Mesendoderm (in vitro differentiated cells): ENCODE data around the gene AQP1.

Experiments used
- DNase-seq: peaks from one replicate; pipeline ENCODE4 v3.0.0; 2013
- H2AK5ac ChIP-seq: 2 replicates; pipeline ENCODE4 v1.6.1; 2013; ENCODE audit warnings: low read length, inconsistent platforms
- H2BK120ac ChIP-seq: 2 replicates; pipeline ENCODE4 v1.6.1; 2013; ENCODE audit warnings: low read depth, mild to moderate bottlenecking, low read length, moderate library complexity, mixed read lengths
- H2BK15ac ChIP-seq: replicated peaks from 2 replicates; pipeline ENCODE4 v1.6.1; 2013; ENCODE audit warnings: low read depth, mild to moderate bottlenecking, moderate library complexity
- H2BK5ac ChIP-seq: 2 replicates; pipeline ENCODE4 v1.6.1; 2013; ENCODE audit warnings: low read length, inconsistent platforms
- H3K18ac ChIP-seq: 2 replicates; pipeline ENCODE4 v1.6.1; 2013; ENCODE audit warnings: mild to moderate bottlenecking, low read length, mixed read lengths
- H3K23ac ChIP-seq: one replicate; pipeline ENCODE4 v1.6.1; 2013; ENCODE audit warnings: low read length
- H3K27ac ChIP-seq: 2 replicates; pipeline ENCODE4 v1.5.1; 2013; ENCODE audit warnings: low read depth, mild to moderate bottlenecking, inconsistent platforms, low read length, moderate library complexity
- H3K27me3 ChIP-seq: 2 replicates; pipeline ENCODE4 v1.6.1; 2013; ENCODE audit warnings: low read length, control low read depth, mild to moderate bottlenecking, inconsistent platforms; ENCODE audit not compliant: insufficient read depth, poor library complexity
- H3K36me3 ChIP-seq: 2 replicates; pipeline ENCODE4 v1.6.1; 2013; ENCODE audit warnings: low read length, inconsistent platforms; ENCODE audit not compliant: control insufficient read depth, insufficient read depth
- H3K4ac ChIP-seq: one replicate; pipeline ENCODE4 v1.6.1; 2013; ENCODE audit warnings: low read depth, mild to moderate bottlenecking, low read length, moderate library complexity
- H3K4me1 ChIP-seq: 2 replicates; pipeline ENCODE4 v1.6.1; 2013; ENCODE audit warnings: low read depth, low read length, inconsistent platforms; ENCODE audit not compliant: control insufficient read depth
- H3K4me2 ChIP-seq: 2 replicates; pipeline ENCODE4 v1.6.1; 2013; ENCODE audit warnings: low read length
- H3K4me3 ChIP-seq: 2 replicates; pipeline ENCODE4 v1.5.1; 2013; ENCODE audit warnings: mild to moderate bottlenecking, low read length
- H3K56ac ChIP-seq: one replicate; pipeline ENCODE4 v1.6.1; 2013; ENCODE audit warnings: low read length
- H3K79me1 ChIP-seq: 2 replicates; pipeline ENCODE4 v1.6.1; 2013; ENCODE audit warnings: low read length, inconsistent platforms
- H3K79me2 ChIP-seq: 2 replicates; pipeline ENCODE4 v1.6.1; 2013; ENCODE audit warnings: mild to moderate bottlenecking, low read length; ENCODE audit not compliant: control insufficient read depth, insufficient read depth
- H3K9ac ChIP-seq: 2 replicates; pipeline ENCODE4 v1.6.1; 2013; ENCODE audit warnings: low read length, inconsistent platforms
- H4K5ac ChIP-seq: one replicate; pipeline ENCODE4 v1.6.1; 2013; ENCODE audit warnings: low read length
- H4K8ac ChIP-seq: one replicate; pipeline ENCODE4 v1.6.1; 2013; ENCODE audit warnings: low read depth, mild to moderate bottlenecking, control low read depth, low read length, moderate library complexity
- WGBS: extraction: QIAGEN DNeasy Blood & Tissue Kit; methylation state at CpG from one replicate; pipeline ENCODE4 v1.1.7; 2013; ENCODE audit warnings: low lambda C conversion rate, missing lambda C conversion rate; ENCODE audit not compliant: insufficient coverage; ENCODE audit errors: extremely low coverage; 5-methylcytosine and 5-hydroxymethylcytosine counted together

Gene AQP1

DNA sequence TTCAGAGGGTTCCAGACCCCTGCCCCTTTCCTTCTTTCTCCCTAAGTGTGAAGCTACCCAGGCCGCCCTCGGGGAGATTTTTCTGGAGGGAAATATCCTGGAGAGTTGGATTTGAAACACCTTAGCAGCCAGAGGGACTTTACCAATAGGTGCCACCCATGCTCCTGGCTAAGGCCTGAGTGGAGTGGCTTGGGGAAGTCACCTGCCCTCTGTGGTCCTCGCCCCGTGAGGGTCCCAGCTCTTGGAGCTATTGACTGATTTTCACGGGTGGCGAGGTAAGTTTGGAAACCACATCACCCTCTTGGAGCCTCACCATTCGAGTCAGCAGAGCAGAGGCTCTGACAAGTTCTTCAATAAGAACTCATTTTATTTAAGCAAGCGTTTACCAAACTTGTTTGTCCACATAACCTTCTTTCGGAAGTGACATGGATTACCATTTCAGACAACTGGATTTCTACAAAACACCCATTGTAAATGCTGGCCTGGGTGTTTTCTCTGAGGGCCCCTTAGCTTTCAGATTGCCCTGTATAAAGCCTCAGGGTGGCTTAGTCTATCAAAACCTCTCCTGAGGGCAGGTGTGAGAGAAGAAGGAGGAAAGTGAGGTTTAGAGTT is 20.4 kb downstream of the AQP1 start:
- H3K4me3 ChIP-seq = no peak overlapping the region
- H3K36me3 ChIP-seq = no peaks in the 10 kb centered on the region
- no peak overlapping the region for H3K23ac ChIP-seq
- no peak overlapping the region for H2BK15ac ChIP-seq
- H2AK5ac ChIP-seq = no peak overlapping the region
- DNase-seq = no peak
- no peaks in the 10 kb centered on the region for H3K79me1 ChIP-seq
- no peak overlapping the region for H4K5ac ChIP-seq
- no peak overlapping the region for H2BK5ac ChIP-seq
- H3K4ac ChIP-seq = no peak overlapping the region
- H4K8ac ChIP-seq = no peak overlapping the region
- no peak overlapping the region for H3K27ac ChIP-seq
- H3K4me1 ChIP-seq = no peaks in the 10 kb centered on the region
- no peak overlapping the region for H3K9ac ChIP-seq
- H3K27me3 ChIP-seq = no peaks in the 10 kb centered on the region
- no CpG with 5 or more reads among the region's 9 CpGs for WGBS
- no peak overlapping the region for H3K18ac ChIP-seq
- H3K4me2 ChIP-seq = no peak overlapping the region
- no peak overlapping the region for H2BK120ac ChIP-seq
- no peaks in the 10 kb centered on the region for H3K79me2 ChIP-seq
- no peak overlapping the region for H3K56ac ChIP-seq

DNA sequence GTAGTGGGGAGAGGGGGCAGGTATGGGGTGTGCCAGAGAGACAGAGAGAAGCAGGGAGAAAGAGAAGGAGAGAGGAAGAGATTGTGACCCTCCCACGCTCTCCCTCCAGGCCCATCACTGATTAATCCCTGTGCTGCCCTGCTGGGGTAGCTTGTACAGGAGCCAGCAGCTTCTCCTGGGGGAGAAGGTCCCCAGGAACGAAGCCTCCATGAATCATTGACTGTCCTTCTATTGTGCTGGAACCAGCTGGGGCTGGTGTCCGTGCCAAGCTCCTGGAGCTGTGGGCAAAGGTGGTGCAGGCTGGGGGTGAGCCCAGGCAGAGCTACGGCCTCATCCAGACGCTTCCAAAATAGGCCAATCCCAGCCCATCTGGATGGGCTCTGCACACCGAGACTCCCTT is 20.9 kb downstream of the AQP1 start:
- Histone ChIP-seq H3K36me3 (no peaks in the 10 kb centered on the region), H3K79me2 (no peaks in the 10 kb centered on the region), H3K4me1 (no peaks in the 10 kb centered on the region), H3K9ac (no peak overlapping the region), H3K4me3 (no peak overlapping the region), H3K23ac (no peak overlapping the region), H3K18ac (no peak overlapping the region), H2BK15ac (no peak overlapping the region), H3K27me3 (no peaks in the 10 kb centered on the region), H3K79me1 (no peaks in the 10 kb centered on the region), H2BK5ac (no peak overlapping the region), H3K4me2 (no peak overlapping the region), H2AK5ac (no peak overlapping the region), H3K56ac (no peak overlapping the region), H4K8ac (no peak overlapping the region), H4K5ac (no peak overlapping the region), H3K4ac (no peak overlapping the region), H3K27ac (no peak overlapping the region), H2BK120ac (no peak overlapping the region)
- WGBS = no CpG with 5 or more reads among the region's 6 CpGs
- DNase-seq = no peak

DNA sequence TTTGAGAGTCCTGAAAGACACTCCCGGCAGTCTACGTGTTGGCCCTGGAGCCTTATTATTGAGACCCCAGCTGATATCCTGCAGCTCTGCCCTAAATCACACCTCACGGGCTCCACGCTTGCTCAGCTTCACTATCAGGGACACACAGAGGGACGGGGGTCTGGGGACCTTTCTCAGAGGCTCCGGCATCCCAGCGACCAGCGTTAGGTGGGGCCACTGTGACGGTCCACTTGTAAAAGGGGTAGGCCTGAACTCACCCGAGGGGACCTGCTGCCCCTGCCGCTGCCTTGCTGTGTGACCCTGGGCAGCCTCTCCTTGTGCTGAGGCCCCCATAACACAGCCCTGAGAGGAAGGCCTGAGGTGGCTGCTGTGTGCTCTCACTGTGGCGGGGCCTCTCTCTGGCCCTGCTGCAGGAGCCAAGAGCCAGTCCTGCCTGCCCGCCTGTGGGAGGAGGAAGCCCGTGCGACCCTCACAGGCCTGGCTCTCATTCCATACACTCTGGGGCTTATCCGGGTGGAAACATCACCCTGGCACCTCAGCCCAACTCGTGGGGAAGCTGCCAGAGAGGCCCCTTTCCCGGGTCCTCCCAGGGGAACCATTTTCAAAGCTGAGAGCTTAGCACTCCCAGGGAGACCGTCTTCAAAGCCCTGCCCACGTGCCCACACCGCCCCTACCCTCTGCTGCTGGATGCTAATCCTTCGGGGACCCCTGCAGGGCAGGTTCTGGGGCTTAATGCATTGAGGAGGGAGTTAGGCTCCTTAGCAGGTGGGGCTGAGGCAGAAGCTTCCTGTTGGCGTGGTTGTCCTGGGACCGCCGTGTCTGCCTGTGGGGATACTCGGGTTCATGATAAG is 21.7 kb downstream of the AQP1 start:
- Histone ChIP-seq H3K4me1 (no peaks in the 10 kb centered on the region), H2BK5ac (no peak overlapping the region), H3K79me1 (no peaks in the 10 kb centered on the region), H3K56ac (peak overlapping the region; percentile 15), H2BK120ac (no peak overlapping the region), H3K18ac (no peak overlapping the region), H3K4me3 (no peak overlapping the region), H3K27me3 (no peaks in the 10 kb centered on the region), H3K23ac (no peak overlapping the region), H3K4ac (no peak overlapping the region), H3K36me3 (no peaks in the 10 kb centered on the region), H3K27ac (no peak overlapping the region), H3K4me2 (no peak overlapping the region), H4K8ac (no peak overlapping the region), H4K5ac (no peak overlapping the region), H3K79me2 (no peaks in the 10 kb centered on the region), H2AK5ac (no peak overlapping the region), H3K9ac (no peak overlapping the region), H2BK15ac (no peak overlapping the region)
- WGBS = no CpG with 5 or more reads among the region's 26 CpGs
- peak; percentile 28 for DNase-seq

DNA sequence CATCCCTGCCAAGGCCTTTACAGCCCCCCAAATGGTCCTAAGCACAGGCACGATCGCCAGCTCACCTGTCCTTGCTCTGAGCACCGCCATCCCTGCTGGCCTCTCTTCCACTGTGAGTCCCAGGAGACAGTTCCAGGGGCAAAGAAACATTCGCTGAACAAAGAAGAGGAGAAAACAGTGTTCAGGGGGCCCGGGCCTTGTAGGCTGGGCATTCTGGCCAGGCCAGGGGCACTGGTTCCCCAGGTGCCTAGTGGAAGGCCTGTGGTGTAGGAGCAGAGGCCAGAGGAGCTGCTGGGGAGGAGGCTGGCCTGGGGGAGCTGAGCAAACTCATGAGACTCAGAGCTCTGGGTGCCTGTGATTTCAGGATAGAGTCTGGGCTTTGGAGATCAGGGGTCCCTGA is 22.6 kb downstream of the AQP1 start:
- WGBS = no CpG with 5 or more reads among the region's 5 CpGs
- Histone ChIP-seq H3K4me1 (no peaks in the 10 kb centered on the region), H3K4me3 (no peak overlapping the region), H3K36me3 (no peaks in the 10 kb centered on the region), H3K27ac (no peak overlapping the region), H2AK5ac (no peak overlapping the region), H2BK15ac (no peak overlapping the region), H2BK5ac (no peak overlapping the region), H3K56ac (no peak overlapping the region), H3K4ac (no peak overlapping the region), H3K79me1 (no peaks in the 10 kb centered on the region), H3K79me2 (no peaks in the 10 kb centered on the region), H3K18ac (no peak overlapping the region), H3K23ac (no peak overlapping the region), H4K8ac (no peak overlapping the region), H3K9ac (no peak overlapping the region), H3K27me3 (no peaks in the 10 kb centered on the region), H4K5ac (no peak overlapping the region), H2BK120ac (no peak overlapping the region), H3K4me2 (no peak overlapping the region)
- DNase-seq = no peak

DNA sequence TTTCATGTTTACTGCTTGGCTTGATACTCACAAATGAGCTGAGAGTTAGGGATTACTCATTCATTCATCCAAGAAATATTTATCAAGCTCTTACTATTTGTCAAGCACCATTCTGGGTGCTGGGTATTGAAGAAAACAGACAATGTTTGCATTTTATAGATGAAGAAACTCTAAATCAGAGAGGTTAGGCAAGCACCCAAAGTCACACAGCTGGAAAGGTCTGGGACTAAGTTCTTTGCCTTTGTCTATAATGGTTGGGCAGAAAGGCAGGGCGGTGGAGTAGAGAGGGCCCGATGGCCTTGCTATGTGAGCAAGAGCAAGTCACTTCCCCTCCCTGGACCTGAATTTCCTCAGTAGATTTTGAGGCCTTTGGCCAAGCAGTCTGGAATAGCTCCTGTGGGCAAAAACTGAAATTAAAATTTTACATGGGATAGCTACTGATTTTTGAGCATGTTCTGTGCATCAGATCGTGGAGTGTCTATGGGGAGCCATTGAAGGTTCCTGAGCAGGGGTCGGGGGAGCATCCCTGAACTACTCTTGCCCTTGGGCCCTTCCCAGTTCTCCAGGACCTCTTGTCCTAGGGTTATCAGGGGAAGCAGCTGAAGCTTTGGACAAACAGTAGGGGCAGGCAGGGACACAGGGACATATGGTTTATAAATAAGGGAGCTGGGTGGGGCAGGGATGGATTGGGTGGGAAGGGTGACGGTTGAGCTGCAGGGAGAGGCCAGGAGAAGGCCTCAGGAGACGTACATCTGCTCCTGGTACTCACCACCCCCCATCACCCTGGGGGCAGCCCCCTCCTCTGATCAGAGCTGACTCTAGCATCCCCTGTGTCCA is 23.3 kb downstream of the AQP1 start:
- no peaks in the 10 kb centered on the region for H3K27me3 ChIP-seq
- H3K18ac ChIP-seq = no peak overlapping the region

More for the DNA sequence above, 23.3 kb downstream of the AQP1 start:
- WGBS = no CpG with 5 or more reads among the region's 6 CpGs
- Histone ChIP-seq H3K4me1 (no peaks in the 10 kb centered on the region), H3K4ac (no peak overlapping the region), H3K36me3 (no peaks in the 10 kb centered on the region), H3K9ac (no peak overlapping the region), H3K56ac (no peak overlapping the region), H3K79me1 (no peaks in the 10 kb centered on the region), H4K8ac (no peak overlapping the region), H3K4me2 (no peak overlapping the region), H2AK5ac (no peak overlapping the region), H2BK120ac (no peak overlapping the region), H3K4me3 (no peak overlapping the region), H4K5ac (no peak overlapping the region), H3K79me2 (no peaks in the 10 kb centered on the region), H2BK5ac (no peak overlapping the region), H3K27ac (no peak overlapping the region), H3K23ac (no peak overlapping the region), H2BK15ac (no peak overlapping the region)
- no peak for DNase-seq
